Measurements from ENCODE around the gene MRPS22. TPM values are rescaled to one million over a fixed set of nuclear protein-coding genes. Genes with fewer than 3 reads are reported as not detected.

MRPS22 gene
- total RNA-seq, 1 experiment from 2014 or later = 95.1 TPM

- no peaks in the 10 kb centered on the region for H3K36me3 ChIP-seq (ENCODE audit: control insufficient read depth in 1 of 2, insufficient read depth in 2 of 2, low read length in 2 of 2)
- no peaks in the 10 kb centered on the region for H3K9me2 ChIP-seq (ENCODE audit: insufficient read depth)
- H4K20me1 ChIP-seq (ENCODE audit: insufficient read depth) = no peaks in the 10 kb centered on the region
- peaks cover 52 to 72% of the 10 kb centered on the region in 2 experiments for H3K4me1 ChIP-seq (ENCODE audit: control insufficient read depth in 1 of 2, insufficient read depth in 2 of 2, low read length in 2 of 2)
- intact Hi-C loops (cut with micrococcal nuclease) = loop anchor here (10.0 kb wide), 2 partner anchors 725 to 845 kb away; partner anchors contain the start of gene CEP70
- peak overlapping the region; percentile 62 for H3K9ac ChIP-seq (ENCODE audit: low read length)
- DNase-seq (ENCODE audit: low read depth, low spot score) (no peak), ATAC-seq (peak; percentile 65)
- peak overlapping the region; percentile 94 for H3K27ac ChIP-seq (ENCODE audit: low read depth, low read length)
- no peaks in the 10 kb centered on the region for H3K79me2 ChIP-seq (ENCODE audit: insufficient read depth, low read length)
- no peaks in the 10 kb centered on the region for H3K27me3 ChIP-seq (ENCODE audit: insufficient read depth, low read length)
- TF ChIP-seq RAD21 (IDR thresholded peaks at IDR 0.05; ENCODE audit: low read depth) (no peak), ZFX (IDR thresholded peaks at IDR 0.05) (no peak), YY1 (IDR thresholded peaks at IDR 0.05; ENCODE audit: extremely low read depth, insufficient replicate concordance, low read depth, low read length) (peak; percentile 24), CTCF (IDR thresholded peaks at IDR 0.05 in 2 of 3, conservative IDR thresholded peaks at IDR 0.05 in 1 of 3; ENCODE audit: borderline replicate concordance in 1 of 3, insufficient read depth in 1 of 3, low read depth in 2 of 3, low read length in 2 of 3) (peak in 2 of 3 experiments; percentile 82 to 90; a peak in 4 of 6 replicates)
- peak overlapping the region; percentile 72 for H3K4me2 ChIP-seq (ENCODE audit: low read length)
- no peak overlapping the region for H3K4me3 ChIP-seq (replicated peaks in 1 of 2; ENCODE audit: low read depth in 1 of 2, low read length in 2 of 2)
- BruUV-seq (replicated peaks) = no TSS peak
- H3K9me3 ChIP-seq (ENCODE audit: control insufficient read depth in 1 of 2, insufficient read depth in 1 of 2, low read depth in 1 of 2, low read length in 2 of 2) = no peaks in the 10 kb centered on the region
- ChIA-PET RAD21 (ENCODE audit: low non-redundant PET in 1 of 2, low total read pairs in 2 of 2, uncharacterized antibody in 2 of 2, unreplicated experiment in 2 of 2) (interaction anchor here in 1 of 2 experiments (2.7 kb wide), 1 partner anchor 207 kb away, joined by 7 read pairs; no protein-coding TSS in a partner anchor), POLR2A (interaction anchor here (0.6 to 15.9 kb wide), 3 partner anchors 10 to 384 kb away, joined by 3 to 198 read pairs (median 34); no protein-coding TSS in a partner anchor), CTCF (interaction anchor here (1.0 to 5.5 kb wide), 10 partner anchors 7 to 404 kb away, joined by 3 to 66 read pairs (median 6); no protein-coding TSS in a partner anchor)
- H2AFZ ChIP-seq (ENCODE audit: low read depth, low read length, poor library complexity, severe bottlenecking) = no peak overlapping the region
Measured at GRCh38 chr3:139319428-139320402, 24.1 kb upstream of the MRPS22 start.

Data from HCT116 (cell line).